ENCODE measurements around the gene RAP1GAP2.

DNA sequence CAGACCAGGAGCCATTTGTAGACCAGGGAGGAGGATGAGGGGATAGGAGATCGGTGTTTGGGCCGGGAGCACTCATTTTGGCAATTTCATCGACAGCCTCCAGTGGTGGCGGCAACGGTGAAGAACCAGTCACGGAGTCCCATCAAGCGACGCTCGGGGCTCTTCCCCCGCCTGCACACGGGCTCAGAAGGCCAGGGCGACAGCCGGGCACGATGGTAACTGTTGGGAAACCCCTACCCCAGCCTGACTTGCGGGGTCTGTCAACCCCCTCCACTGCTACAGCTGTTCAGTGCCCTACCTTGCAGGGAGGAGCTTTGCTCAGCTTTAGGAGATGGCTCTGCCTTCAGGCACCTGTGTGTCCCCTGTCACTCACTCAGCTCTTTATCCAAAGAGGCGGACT lies 224.1 kb downstream of the RAP1GAP2 start:
- TF ChIP-seq, protein P1, sequence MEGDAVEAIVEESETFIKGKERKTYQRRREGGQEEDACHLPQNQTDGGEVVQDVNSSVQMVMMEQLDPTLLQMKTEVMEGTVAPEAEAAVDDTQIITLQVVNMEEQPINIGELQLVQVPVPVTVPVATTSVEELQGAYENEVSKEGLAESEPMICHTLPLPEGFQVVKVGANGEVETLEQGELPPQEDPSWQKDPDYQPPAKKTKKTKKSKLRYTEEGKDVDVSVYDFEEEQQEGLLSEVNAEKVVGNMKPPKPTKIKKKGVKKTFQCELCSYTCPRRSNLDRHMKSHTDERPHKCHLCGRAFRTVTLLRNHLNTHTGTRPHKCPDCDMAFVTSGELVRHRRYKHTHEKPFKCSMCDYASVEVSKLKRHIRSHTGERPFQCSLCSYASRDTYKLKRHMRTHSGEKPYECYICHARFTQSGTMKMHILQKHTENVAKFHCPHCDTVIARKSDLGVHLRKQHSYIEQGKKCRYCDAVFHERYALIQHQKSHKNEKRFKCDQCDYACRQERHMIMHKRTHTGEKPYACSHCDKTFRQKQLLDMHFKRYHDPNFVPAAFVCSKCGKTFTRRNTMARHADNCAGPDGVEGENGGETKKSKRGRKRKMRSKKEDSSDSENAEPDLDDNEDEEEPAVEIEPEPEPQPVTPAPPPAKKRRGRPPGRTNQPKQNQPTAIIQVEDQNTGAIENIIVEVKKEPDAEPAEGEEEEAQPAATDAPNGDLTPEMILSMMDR (IDR thresholded peaks at IDR 0.05), result no peak
- TF ChIP-seq POLR2A (IDR thresholded peaks at IDR 0.05; ENCODE audit: low read depth), result no peak
- TF ChIP-seq POLR2AphosphoS5 (IDR thresholded peaks at IDR 0.05), result no peak
- no peak for TF ChIP-seq EP300 (IDR thresholded peaks at IDR 0.05)

All from esophagus muscularis mucosa (tissue), 4 donors.